ENCODE results near the gene ASB6.
A peak's percentile ranks its signal among the peaks of the same experiment; 100 is the strongest.

ASB6 gene

DNA sequence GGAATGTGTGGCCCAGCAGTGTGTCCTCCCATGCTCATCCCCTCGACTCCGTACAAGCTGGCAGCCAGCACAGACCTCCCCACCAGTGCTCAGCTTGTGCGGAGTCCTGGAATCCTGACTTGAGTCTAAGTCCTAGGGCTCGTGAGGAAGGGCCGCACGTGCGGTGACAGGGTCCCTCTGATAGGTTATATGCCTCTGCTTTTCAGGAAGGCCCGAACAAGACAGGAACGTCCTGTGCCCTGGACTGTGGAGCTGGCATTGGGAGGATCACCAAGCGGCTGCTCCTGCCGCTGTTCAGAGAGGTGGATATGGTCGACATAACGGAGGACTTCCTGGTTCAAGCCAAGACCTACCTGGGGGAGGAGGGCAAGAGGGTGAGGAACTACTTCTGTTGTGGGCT, 8.1 kb downstream of the ASB6 start:
- Histone ChIP-seq H3K4me3 (ENCODE audit: severe bottlenecking) (no peak overlapping the region), H3K9me3 (ENCODE audit: severe bottlenecking) (no peaks in the 10 kb centered on the region), H3K4me1 (ENCODE audit: insufficient read depth, poor library complexity, severe bottlenecking) (no peaks in the 10 kb centered on the region), H3K27me3 (ENCODE audit: insufficient read depth, poor library complexity, severe bottlenecking) (no peaks in the 10 kb centered on the region), H3K27ac (ENCODE audit: poor library complexity, severe bottlenecking) (no peak overlapping the region), H3K36me3 (ENCODE audit: low read depth) (peaks cover 63% of the 10 kb centered on the region)
- TF ChIP-seq, protein P1, sequence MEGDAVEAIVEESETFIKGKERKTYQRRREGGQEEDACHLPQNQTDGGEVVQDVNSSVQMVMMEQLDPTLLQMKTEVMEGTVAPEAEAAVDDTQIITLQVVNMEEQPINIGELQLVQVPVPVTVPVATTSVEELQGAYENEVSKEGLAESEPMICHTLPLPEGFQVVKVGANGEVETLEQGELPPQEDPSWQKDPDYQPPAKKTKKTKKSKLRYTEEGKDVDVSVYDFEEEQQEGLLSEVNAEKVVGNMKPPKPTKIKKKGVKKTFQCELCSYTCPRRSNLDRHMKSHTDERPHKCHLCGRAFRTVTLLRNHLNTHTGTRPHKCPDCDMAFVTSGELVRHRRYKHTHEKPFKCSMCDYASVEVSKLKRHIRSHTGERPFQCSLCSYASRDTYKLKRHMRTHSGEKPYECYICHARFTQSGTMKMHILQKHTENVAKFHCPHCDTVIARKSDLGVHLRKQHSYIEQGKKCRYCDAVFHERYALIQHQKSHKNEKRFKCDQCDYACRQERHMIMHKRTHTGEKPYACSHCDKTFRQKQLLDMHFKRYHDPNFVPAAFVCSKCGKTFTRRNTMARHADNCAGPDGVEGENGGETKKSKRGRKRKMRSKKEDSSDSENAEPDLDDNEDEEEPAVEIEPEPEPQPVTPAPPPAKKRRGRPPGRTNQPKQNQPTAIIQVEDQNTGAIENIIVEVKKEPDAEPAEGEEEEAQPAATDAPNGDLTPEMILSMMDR (IDR thresholded peaks at IDR 0.05; ENCODE audit: poor library complexity, severe bottlenecking), result no peak
- no peak for DNase-seq (ENCODE audit: low spot score)
- ATAC-seq (ENCODE audit: low read depth), result no peak

DNA sequence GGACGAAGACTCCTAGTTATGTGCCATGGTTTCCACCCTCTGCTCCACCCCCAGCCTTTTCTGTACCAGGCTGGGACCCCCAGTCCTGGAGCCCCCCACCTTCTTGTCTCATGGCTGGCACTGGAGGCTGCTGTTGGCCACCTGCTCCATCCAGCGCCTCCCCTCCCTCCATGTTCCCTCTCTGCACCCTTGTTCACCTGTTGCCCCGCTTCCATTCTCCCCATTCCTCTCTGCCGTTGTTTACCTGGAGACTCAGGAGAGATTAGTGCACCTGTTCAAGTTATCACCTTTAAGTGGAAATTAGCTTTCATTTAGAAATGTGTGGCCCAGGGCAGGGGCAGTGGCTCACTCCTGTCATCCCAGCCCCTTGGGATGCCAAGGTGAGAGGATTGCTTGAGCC, 8.7 kb downstream of the ASB6 start:
- H3K27me3 ChIP-seq (ENCODE audit: insufficient read depth, poor library complexity, severe bottlenecking), result no peaks in the 10 kb centered on the region
- H3K4me3 ChIP-seq (ENCODE audit: severe bottlenecking), result no peak overlapping the region
- no peak for DNase-seq (ENCODE audit: low spot score)
- H3K9me3 ChIP-seq (ENCODE audit: severe bottlenecking), result no peaks in the 10 kb centered on the region
- TF ChIP-seq, protein P1 (IDR thresholded peaks at IDR 0.05; ENCODE audit: poor library complexity, severe bottlenecking), result no peak
- peaks cover 64% of the 10 kb centered on the region for H3K36me3 ChIP-seq (ENCODE audit: low read depth)
- no peaks in the 10 kb centered on the region for H3K4me1 ChIP-seq (ENCODE audit: insufficient read depth, poor library complexity, severe bottlenecking)
- no peak overlapping the region for H3K27ac ChIP-seq (ENCODE audit: poor library complexity, severe bottlenecking)
- ATAC-seq (ENCODE audit: low read depth), result no peak

DNA sequence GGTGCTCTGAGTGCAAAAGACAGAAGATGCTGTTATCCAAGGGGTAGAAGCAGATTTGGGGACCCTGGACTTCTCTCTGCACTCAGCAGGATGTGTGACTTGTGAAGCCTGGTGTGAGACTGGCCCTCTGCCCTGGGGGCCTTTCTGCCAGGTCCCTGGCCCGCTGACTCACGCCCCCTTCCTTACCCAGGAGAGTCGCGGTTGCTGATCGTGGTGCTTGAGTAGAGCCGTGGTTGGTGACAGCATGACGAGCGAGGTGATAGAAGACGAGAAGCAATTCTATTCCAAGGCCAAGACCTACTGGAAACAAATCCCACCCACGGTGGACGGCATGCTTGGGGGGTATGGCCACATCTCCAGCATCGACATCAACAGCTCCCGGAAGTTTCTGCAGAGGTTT, 9.5 kb downstream of the ASB6 start:
- Histone ChIP-seq H3K4me1 (ENCODE audit: insufficient read depth, poor library complexity, severe bottlenecking) (peaks cover 3% of the 10 kb centered on the region), H3K27me3 (ENCODE audit: insufficient read depth, poor library complexity, severe bottlenecking) (no peaks in the 10 kb centered on the region), H3K9me3 (ENCODE audit: severe bottlenecking) (no peaks in the 10 kb centered on the region), H3K36me3 (ENCODE audit: low read depth) (peaks cover 64% of the 10 kb centered on the region), H3K27ac (ENCODE audit: poor library complexity, severe bottlenecking) (no peak overlapping the region), H3K4me3 (ENCODE audit: severe bottlenecking) (no peak overlapping the region)
- TF ChIP-seq, protein P1 (IDR thresholded peaks at IDR 0.05; ENCODE audit: poor library complexity, severe bottlenecking), result no peak
- DNase-seq (ENCODE audit: low spot score) (no peak), ATAC-seq (ENCODE audit: low read depth) (no peak)

DNA sequence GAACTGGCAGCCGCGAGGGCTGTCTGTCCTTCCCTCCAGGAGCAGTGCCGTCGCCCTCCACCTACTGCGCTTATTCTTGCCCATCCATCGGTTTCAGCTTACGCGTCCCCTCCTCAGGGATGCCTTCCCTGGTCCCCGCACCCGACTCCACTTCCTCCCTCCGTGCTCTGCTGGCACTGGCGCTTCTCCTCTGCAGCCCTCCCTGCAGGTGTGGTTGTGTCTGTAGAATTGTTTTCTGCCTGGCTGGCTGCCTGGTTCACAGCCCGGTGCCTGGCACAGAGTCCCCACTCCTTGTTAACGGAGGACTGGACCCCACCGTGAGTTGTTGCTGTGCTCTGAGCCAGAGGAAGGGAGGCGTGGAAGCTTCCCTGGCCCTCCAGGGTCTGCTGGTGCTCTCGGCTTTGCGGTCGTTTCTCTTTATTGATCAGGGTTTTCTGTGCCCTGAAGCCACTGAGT, 10.2 kb downstream of the ASB6 start:
- Histone ChIP-seq H3K27ac (ENCODE audit: poor library complexity, severe bottlenecking) (no peak overlapping the region), H3K36me3 (ENCODE audit: low read depth) (peaks cover 58% of the 10 kb centered on the region), H3K27me3 (ENCODE audit: insufficient read depth, poor library complexity, severe bottlenecking) (no peaks in the 10 kb centered on the region), H3K4me1 (ENCODE audit: insufficient read depth, poor library complexity, severe bottlenecking) (peaks cover 6% of the 10 kb centered on the region), H3K9me3 (ENCODE audit: severe bottlenecking) (no peaks in the 10 kb centered on the region), H3K4me3 (ENCODE audit: severe bottlenecking) (no peak overlapping the region)
- no peak for DNase-seq (ENCODE audit: low spot score)
- TF ChIP-seq, protein P1 (IDR thresholded peaks at IDR 0.05; ENCODE audit: poor library complexity, severe bottlenecking), result no peak
- no peak for ATAC-seq (ENCODE audit: low read depth)

DNA sequence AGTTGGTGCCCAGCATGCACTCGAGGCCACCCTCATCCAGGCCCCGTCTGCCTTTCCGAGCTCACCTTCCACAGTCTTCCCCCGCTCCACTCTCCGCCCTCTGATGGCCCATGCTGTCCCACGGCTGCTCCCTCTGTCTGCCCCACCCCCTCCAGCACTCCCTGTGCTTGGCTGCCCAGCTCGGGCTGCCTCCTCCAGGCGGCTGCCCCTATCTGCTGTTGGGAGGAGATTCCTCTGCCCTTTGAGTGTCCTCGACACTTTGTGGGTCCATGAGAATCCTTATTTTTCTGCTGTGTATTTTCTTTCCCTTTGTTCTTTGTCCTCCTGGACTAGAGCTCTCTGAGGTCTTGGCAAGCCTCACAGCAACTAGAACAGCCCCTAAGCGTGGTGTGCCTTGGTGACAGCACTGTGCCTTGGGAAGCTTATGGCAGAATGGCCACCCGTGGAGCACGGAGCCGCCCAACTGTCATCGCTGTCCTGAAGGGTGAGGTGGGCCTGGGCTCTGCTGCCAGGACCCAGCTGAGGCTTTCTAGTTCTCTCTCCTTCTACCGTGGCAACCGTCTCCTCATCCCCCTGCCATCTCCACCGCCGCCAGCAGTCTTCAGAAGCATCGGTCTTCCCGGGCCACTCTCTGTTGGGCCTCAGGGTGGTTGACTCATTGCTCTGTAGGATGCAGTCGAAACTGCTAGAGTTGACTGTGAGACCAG, 10.8 kb downstream of the ASB6 start:
- Histone ChIP-seq H3K27me3 (ENCODE audit: insufficient read depth, poor library complexity, severe bottlenecking) (no peaks in the 10 kb centered on the region), H3K36me3 (ENCODE audit: low read depth) (peaks cover 57% of the 10 kb centered on the region), H3K4me1 (ENCODE audit: insufficient read depth, poor library complexity, severe bottlenecking) (peaks cover 6% of the 10 kb centered on the region), H3K4me3 (ENCODE audit: severe bottlenecking) (no peak overlapping the region), H3K9me3 (ENCODE audit: severe bottlenecking) (no peaks in the 10 kb centered on the region), H3K27ac (ENCODE audit: poor library complexity, severe bottlenecking) (no peak overlapping the region)
- TF ChIP-seq, protein P1 (IDR thresholded peaks at IDR 0.05; ENCODE audit: poor library complexity, severe bottlenecking), result no peak
- DNase-seq (ENCODE audit: low spot score), result peak; percentile 51
- ATAC-seq (ENCODE audit: low read depth), result 0 out of 3 replicates have a peak, but pooled peaks have one; percentile 16
